GM13977 (cell line): ENCODE data around the gene CYGB.
"Not testable (repeated sequence)": the region's sequence is repeated elsewhere in the genome, so short reads cannot be mapped to it uniquely, and the experiment has no call there.

Source experiments
- DNase-seq: peaks from one replicate; pipeline ENCODE4 v3.0.0; 2012; ENCODE audit warnings: low spot score
- in situ Hi-C: fragments of 300-500 bp; cut with MboI; formaldehyde crosslinking; loops from one replicate; pipeline ENCODE4 v1.12.0; 2022; ENCODE audit warnings: low sequenced_read_pairs, low pct_unique_long_range_greater_than_20kb, mixed read lengths, inconsistent platforms; ENCODE audit not compliant: unreplicated experiment
- TF ChIP-seq, protein P1 (sequence below): IDR thresholded peaks from 2 replicates; pipeline ENCODE4 v1.5.1; 2012; ENCODE audit warnings: mild to moderate bottlenecking, control low read depth; ENCODE audit not compliant: insufficient read depth; ENCODE audit errors: extremely low read depth, missing control alignments

Gene CYGB

DNA sequence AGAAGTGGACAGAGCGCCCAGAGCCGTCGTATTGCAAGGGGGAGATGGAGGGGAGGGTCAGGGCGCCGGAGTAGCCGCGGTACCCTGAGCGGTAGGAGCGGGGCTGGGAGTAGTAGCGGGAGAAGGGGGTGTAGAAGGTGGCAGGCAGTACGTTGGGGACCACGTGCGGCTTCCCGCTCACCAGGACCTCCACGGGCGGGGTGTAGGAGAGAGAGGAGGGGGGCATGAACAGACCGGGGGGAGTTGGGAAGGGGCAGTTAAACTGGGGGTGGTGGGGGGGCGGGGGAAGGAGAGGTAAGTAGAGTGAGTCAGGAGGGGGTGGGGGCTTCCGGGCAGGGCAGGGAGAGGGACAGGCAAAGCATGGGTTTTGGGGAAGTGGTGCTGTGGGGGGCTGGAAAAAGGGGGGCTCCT lies 31.3 kb upstream of the CYGB start:
- in situ Hi-C loops, result no loop called here
- TF ChIP-seq, protein P1, sequence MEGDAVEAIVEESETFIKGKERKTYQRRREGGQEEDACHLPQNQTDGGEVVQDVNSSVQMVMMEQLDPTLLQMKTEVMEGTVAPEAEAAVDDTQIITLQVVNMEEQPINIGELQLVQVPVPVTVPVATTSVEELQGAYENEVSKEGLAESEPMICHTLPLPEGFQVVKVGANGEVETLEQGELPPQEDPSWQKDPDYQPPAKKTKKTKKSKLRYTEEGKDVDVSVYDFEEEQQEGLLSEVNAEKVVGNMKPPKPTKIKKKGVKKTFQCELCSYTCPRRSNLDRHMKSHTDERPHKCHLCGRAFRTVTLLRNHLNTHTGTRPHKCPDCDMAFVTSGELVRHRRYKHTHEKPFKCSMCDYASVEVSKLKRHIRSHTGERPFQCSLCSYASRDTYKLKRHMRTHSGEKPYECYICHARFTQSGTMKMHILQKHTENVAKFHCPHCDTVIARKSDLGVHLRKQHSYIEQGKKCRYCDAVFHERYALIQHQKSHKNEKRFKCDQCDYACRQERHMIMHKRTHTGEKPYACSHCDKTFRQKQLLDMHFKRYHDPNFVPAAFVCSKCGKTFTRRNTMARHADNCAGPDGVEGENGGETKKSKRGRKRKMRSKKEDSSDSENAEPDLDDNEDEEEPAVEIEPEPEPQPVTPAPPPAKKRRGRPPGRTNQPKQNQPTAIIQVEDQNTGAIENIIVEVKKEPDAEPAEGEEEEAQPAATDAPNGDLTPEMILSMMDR, result no peak
- peak; percentile 13 for DNase-seq

DNA sequence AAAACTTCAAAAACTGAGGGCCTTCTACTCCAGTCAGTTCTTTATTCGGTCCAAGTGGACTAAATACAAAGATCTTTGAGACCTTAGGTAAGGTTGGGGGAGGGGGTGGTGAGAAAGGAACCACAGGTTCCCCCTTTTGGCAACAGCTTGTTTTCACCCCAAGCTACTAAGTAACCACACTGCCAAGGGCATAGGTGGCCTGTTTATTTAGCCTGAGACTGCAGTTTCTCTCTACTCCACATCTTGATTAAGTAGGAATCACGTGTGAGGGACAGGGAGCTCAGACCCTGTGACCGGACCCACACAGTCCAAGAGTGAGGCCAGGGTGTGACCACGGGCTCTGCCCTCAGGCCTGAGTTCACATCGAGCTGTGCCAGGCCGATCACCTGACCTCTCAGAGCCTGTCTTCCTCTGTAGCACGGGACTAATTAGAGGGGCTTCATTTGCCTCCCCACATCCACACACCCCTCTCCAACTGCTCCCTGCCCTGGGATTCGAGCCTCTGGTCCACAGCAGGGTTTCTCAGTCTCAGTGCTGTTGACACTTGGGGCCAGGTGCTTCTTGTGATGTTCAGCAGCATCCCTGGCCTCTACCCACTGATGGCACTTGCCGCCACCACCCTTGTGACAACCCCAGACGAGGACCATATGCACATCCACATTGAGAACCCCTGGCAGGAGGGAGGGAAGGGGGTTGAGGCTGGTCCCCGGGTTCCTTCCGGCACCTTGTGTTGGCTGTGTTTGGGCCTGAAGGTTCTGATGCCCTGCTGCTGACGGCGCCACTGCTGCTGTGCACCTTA lies 30.3 kb upstream of the CYGB start:
- TF ChIP-seq, protein P1, result no peak
- no peak for DNase-seq
- in situ Hi-C loops, result no loop called here

DNA sequence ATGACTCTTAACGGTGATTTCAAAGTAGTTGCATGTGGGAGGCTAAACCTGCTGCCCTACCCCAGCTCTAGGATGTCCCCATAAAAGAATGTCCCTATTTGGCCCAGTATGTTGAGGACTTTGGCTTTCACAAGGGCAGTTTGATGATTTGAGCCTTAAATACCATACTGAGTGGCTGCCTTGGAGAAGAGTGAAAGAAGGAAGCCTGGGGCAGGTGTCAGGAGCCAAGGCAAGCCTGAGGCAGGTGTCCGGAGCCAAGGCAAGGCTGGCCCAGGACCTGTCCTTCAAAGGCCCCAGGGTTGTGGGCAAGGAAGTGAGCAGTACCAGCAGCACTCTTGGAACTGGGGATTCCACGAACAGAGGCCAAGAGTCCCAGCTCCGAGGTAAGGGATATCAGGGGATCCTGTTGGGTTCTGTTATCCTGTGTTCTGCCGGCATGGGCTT lies 29.5 kb upstream of the CYGB start:
- in situ Hi-C loops, result no loop called here
- TF ChIP-seq, protein P1, result no peak

DNA sequence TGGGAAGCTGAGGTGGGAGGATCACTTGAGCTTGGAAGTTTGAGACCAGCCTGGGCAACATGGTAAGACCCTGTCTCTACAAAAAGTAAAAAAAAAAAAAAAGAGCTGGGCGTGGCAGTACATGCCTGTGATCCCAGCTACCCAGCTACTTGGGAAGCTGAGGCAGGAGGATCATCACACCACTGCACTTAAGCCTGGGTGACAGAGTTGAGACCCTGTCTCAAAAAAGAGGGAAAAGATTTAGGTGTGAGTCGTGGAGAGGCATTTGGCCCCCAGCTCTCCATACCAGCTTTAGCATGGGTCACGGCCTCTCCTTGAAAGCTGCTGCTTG lies 29.1 kb upstream of the CYGB start:
- TF ChIP-seq, protein P1, result no peak
- DNase-seq, result no peak
- in situ Hi-C loops, result no loop called here

More for the DNA sequence above, 29.5 kb upstream of the CYGB start:
- DNase-seq, result no peak

DNA sequence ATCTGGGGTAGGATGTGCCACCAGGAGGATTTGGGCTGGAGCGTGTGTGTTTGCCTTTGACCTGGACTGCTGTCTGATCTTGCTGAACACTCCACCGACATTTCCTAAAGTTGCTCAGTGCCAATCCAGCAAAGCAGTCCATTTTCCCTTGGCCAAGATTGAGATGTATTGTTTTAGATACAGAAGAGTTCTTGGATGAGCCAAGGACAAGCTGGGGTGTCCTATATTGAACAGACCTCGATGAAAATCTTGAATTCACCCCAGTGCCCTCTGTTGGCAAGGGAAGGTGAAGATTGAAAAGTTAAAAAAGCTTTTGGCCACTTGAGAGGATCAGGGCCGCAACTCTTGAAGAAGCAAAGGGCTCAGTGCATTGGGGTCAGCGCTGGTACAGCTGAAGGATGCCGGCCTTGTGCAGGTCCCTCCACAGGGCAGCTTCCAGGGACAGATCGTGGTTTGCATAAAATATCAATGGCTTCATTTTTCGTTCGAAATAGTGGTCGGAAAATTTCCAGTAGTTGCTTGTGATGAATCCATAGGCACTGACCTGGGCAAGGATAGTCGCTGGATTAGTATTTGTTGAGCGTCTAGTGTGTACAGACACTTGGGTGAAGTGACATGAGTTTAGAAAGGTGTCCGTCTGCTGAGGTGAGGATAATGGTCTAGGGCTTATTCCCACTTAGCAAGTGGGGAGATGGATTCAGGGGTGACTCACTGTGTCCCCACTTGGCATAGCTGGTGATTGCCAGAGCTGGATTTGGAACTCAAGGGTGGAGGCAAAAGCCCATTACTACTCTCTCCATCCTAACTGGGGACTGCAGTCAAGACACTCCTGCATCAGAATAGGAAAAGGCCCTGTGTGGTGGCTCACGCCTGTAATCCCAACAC lies 28.5 kb upstream of the CYGB start:
- in situ Hi-C loops, result no loop called here
- TF ChIP-seq, protein P1, result no peak
- no peak for DNase-seq

DNA sequence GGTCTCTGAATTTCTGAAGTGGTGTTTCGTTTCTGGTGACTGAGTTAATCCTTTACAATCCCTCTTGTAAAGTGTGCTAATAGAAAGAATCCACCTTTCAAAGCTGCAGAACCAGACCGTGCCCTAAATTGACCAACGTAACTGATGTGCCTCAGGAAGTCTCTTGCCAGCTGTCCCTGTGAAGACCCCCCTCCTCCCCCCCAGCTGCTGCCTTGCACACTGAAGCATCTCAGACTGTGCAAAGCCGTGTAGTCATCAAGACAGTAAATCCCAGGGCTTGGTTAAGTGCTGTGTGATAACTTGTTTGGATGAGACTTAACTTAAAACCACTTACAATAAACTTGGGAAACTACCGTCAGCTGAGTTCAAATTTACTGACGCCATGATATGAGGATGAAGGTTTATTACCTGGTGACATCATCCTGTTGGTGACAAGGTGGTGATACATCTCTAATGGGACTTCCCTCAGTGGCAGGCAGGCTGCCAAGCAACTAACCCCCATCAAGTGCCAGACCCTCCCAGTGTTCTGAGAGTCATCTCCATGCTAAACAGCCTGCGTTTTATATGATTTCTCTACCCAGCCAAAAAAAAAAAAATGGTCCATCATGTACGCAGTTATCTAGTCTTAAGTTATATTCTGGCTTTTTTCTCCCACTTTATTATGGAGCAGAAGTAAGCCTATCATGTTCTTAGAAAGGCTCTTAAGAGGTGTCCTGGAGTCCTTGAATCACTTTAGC lies 27.6 kb upstream of the CYGB start:
- DNase-seq, in situ Hi-C loops: not testable (repeated sequence)

DNA sequence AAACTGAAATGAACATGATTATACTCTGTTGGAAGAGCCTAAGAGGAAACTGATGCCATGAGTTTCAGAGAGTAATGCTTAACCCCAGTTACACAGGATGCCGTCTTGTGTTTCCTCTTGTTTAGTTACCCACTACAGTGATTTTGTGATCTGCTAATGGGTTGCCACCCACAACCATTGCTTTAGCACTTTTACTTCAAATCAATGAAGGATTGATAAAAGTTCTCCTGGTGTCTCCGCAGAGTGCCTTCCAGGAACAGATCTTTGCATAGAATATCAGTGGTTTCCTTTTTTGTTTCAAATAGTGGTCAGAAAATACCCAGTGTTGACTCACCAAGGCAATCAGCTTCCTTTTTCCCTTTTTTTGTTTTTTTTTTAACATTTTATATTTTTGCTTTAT lies 25.9 kb upstream of the CYGB start:
- in situ Hi-C loops, DNase-seq: not testable (repeated sequence)
